ENCODE results near the gene RCOR1.

DNA sequence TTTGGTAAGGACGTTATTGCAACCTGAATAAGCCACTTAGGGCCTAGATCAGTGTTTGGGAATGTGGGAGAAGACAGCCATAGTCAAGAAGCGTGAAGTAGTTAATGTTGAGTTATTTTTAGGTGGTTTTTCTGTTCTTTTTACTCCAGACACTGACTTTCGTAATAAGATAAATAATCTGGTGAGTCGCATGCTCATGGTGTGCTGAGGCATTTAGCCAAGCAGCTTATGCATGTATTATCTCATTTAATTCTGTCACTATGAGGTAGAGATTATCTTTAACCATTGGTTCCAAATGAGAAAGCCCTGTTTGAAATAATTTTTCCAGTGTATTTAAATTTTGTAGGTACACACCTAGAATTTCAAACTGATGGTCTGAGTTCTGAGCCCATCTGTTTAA is 67.3 kb downstream of the RCOR1 start:
- no peak for TF ChIP-seq POLR2A (IDR thresholded peaks at IDR 0.05)
- TF ChIP-seq, protein P1, sequence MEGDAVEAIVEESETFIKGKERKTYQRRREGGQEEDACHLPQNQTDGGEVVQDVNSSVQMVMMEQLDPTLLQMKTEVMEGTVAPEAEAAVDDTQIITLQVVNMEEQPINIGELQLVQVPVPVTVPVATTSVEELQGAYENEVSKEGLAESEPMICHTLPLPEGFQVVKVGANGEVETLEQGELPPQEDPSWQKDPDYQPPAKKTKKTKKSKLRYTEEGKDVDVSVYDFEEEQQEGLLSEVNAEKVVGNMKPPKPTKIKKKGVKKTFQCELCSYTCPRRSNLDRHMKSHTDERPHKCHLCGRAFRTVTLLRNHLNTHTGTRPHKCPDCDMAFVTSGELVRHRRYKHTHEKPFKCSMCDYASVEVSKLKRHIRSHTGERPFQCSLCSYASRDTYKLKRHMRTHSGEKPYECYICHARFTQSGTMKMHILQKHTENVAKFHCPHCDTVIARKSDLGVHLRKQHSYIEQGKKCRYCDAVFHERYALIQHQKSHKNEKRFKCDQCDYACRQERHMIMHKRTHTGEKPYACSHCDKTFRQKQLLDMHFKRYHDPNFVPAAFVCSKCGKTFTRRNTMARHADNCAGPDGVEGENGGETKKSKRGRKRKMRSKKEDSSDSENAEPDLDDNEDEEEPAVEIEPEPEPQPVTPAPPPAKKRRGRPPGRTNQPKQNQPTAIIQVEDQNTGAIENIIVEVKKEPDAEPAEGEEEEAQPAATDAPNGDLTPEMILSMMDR (IDR thresholded peaks at IDR 0.05), result no peak
- no peak for TF ChIP-seq POLR2AphosphoS5 (IDR thresholded peaks at IDR 0.05)
- TF ChIP-seq EP300 (IDR thresholded peaks at IDR 0.05), result no peak

Measured in upper lobe of left lung (tissue), 4 donors.